K562 (cell line): ENCODE results near the gene TANGO6.

ENCODE experiments used
- MCM7 ChIP-seq, 2 experiments: fragments of 450-650 bp; IDR thresholded peaks; 2 replicates each; pipeline ENCODE4 v1.6.1; 2016 to 2018
- POLR2AphosphoS5 ChIP-seq: IDR thresholded peaks from 2 replicates; pipeline ENCODE4 v1.6.1; 2011; ENCODE audit warnings: mild to moderate bottlenecking, low read depth, low read length, moderate library complexity; ENCODE audit not compliant: control insufficient read depth, insufficient read depth
- YY1 ChIP-seq, 3 experiments: IDR thresholded peaks; 2 replicates each; pipeline ENCODE4 v1.6.1; 2011; ENCODE audit warnings: low read length in 2 of 3, mild to moderate bottlenecking in 2 of 3, moderate library complexity in 2 of 3, borderline replicate concordance in 1 of 3, control low read depth in 1 of 3, low read depth in 1 of 3; ENCODE audit not compliant: insufficient read depth in 3 of 3, insufficient replicate concordance in 2 of 3, control insufficient read depth in 1 of 3, insufficient read length in 1 of 3; ENCODE audit errors: extremely low read depth in 1 of 3

DNA sequence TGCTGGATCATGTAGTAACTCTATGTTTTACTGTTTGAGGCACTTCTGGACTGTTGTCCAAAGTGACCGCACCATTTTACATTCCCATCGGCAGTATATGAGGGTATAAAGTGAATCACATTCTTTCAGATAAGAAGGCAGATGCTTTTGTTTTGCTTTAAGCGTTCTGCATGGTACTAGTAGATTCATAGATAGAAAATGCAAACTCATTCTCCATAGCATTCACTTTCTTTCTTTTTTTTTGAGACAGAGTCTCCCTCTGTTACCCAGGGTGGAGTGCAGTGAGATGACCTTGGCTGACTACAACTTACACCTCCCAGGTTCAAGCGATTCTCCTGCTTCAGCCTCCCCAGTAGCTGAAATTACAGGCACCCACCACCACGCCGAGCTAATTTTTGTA is 40.4 kb downstream of the TANGO6 start:
- TF ChIP-seq POLR2AphosphoS5 (no peak), YY1 (IDR thresholded peaks at IDR 0.05; ENCODE audit: borderline replicate concordance in 1 of 3, control insufficient read depth in 1 of 3, extremely low read depth in 1 of 3, insufficient read depth in 3 of 3, insufficient read length in 1 of 3, insufficient replicate concordance in 2 of 3, low read depth in 1 of 3, low read length in 2 of 3) (no peak), MCM7 (IDR thresholded peaks at IDR 0.05) (no peak)
